HEK293 (cell line): Measurements from ENCODE around the gene BTBD2.

Experiments
- GLI4 ChIP-seq: fragments of 450-650 bp; formaldehyde crosslinking; IDR thresholded peaks from 2 replicates; pipeline ENCODE4 v1.5.1; 2016; ENCODE audit warnings: missing biosample characterization, missing genetic modification characterization
- KLF10 ChIP-seq: fragments of 450-650 bp; IDR thresholded peaks from 2 replicates; pipeline ENCODE4 v1.5.1; 2018; ENCODE audit warnings: missing biosample characterization, mild to moderate bottlenecking, missing genetic modification characterization
- KLF9 ChIP-seq: fragments of 450-650 bp; formaldehyde crosslinking; IDR thresholded peaks from 2 replicates; pipeline ENCODE4 v1.5.1; 2016; ENCODE audit warnings: missing biosample characterization, missing genetic modification characterization, low read depth
- TRIM28 ChIP-seq: IDR thresholded peaks from 2 replicates; pipeline ENCODE4 v1.6.1; 2011; ENCODE audit warnings: low read length, control low read depth, borderline replicate concordance
- ZNF132 ChIP-seq: fragments of 450-650 bp; formaldehyde crosslinking; IDR thresholded peaks from 2 replicates; pipeline ENCODE4 v1.5.1; 2017; ENCODE audit warnings: missing biosample characterization, missing genetic modification characterization, borderline replicate concordance
- ZNF157 ChIP-seq: fragments of 450-650 bp; formaldehyde crosslinking; IDR thresholded peaks from 2 replicates; pipeline ENCODE4 v1.5.1; 2016; ENCODE audit warnings: missing biosample characterization, missing genetic modification characterization
- ZNF16 ChIP-seq: fragments of 450-650 bp; formaldehyde crosslinking; IDR thresholded peaks from 2 replicates; pipeline ENCODE4 v1.5.1; 2016; ENCODE audit warnings: low read depth, missing biosample characterization, missing genetic modification characterization
- ZNF202 ChIP-seq: fragments of 450-650 bp; formaldehyde crosslinking; IDR thresholded peaks from 2 replicates; pipeline ENCODE4 v1.5.1; 2016; ENCODE audit warnings: missing biosample characterization, missing genetic modification characterization, borderline replicate concordance
- ZNF248 ChIP-seq: fragments of 450-650 bp; formaldehyde crosslinking; IDR thresholded peaks from 2 replicates; pipeline ENCODE4 v1.5.1; 2017; ENCODE audit warnings: missing biosample characterization, missing genetic modification characterization
- ZNF292 ChIP-seq: fragments of 450-650 bp; formaldehyde crosslinking; IDR thresholded peaks from 2 replicates; pipeline ENCODE4 v1.5.1; 2016; ENCODE audit warnings: low read depth, missing biosample characterization, missing genetic modification characterization, borderline replicate concordance
- ZNF311 ChIP-seq: fragments of 450-650 bp; formaldehyde crosslinking; IDR thresholded peaks from 2 replicates; pipeline ENCODE4 v1.5.1; 2017; ENCODE audit warnings: missing biosample characterization, missing genetic modification characterization, borderline replicate concordance
- ZNF366 ChIP-seq: fragments of 450-650 bp; formaldehyde crosslinking; conservative IDR thresholded peaks from 2 replicates; pipeline ENCODE4 v1.5.1; 2016; ENCODE audit warnings: missing biosample characterization, missing genetic modification characterization
- ZNF513 ChIP-seq: fragments of 450-650 bp; IDR thresholded peaks from 2 replicates; pipeline ENCODE4 v1.5.1; 2018; ENCODE audit warnings: missing biosample characterization, missing genetic modification characterization
- ZNF747 ChIP-seq: fragments of 450-650 bp; formaldehyde crosslinking; IDR thresholded peaks from 2 replicates; pipeline ENCODE4 v1.5.1; 2016; ENCODE audit warnings: missing biosample characterization, missing genetic modification characterization
- ZNF76 ChIP-seq: fragments of 450-650 bp; formaldehyde crosslinking; IDR thresholded peaks from 2 replicates; pipeline ENCODE4; 2016; ENCODE audit warnings: low read depth, missing biosample characterization, missing genetic modification characterization, borderline replicate concordance
- ZSCAN23 ChIP-seq: fragments of 450-650 bp; formaldehyde crosslinking; IDR thresholded peaks from 2 replicates; pipeline ENCODE4 v1.5.1; 2016; ENCODE audit warnings: missing biosample characterization, missing genetic modification characterization
- TF ChIP-seq, protein P1 (sequence below): fragments of 450-650 bp; formaldehyde crosslinking; IDR thresholded peaks from 2 replicates; pipeline ENCODE4 v1.5.1; 2016; ENCODE audit warnings: missing biosample characterization, missing genetic modification characterization
- TF ChIP-seq, protein P2 (sequence below): fragments of 450-650 bp; formaldehyde crosslinking; IDR thresholded peaks from 2 replicates; pipeline ENCODE4 v1.5.1; 2016; ENCODE audit warnings: missing biosample characterization, missing genetic modification characterization
- TF ChIP-seq, protein P3 (sequence below): fragments of 450-650 bp; formaldehyde crosslinking; IDR thresholded peaks from 2 replicates; pipeline ENCODE4 v1.5.1; 2016; ENCODE audit warnings: missing biosample characterization, missing genetic modification characterization
- TF ChIP-seq, protein P4 (sequence below): fragments of 450-650 bp; formaldehyde crosslinking; IDR thresholded peaks from 2 replicates; pipeline ENCODE4 v1.5.1; 2016; ENCODE audit warnings: missing biosample characterization, missing genetic modification characterization
- TF ChIP-seq, protein P5 (sequence below): fragments of 450-650 bp; formaldehyde crosslinking; IDR thresholded peaks from 2 replicates; pipeline ENCODE4; 2016; ENCODE audit warnings: missing biosample characterization, missing genetic modification characterization
- TF ChIP-seq, protein P6 (sequence below): fragments of 450-650 bp; formaldehyde crosslinking; IDR thresholded peaks from 2 replicates; pipeline ENCODE4 v1.5.1; 2016; ENCODE audit warnings: missing biosample characterization, missing genetic modification characterization, borderline replicate concordance

Gene BTBD2

DNA sequence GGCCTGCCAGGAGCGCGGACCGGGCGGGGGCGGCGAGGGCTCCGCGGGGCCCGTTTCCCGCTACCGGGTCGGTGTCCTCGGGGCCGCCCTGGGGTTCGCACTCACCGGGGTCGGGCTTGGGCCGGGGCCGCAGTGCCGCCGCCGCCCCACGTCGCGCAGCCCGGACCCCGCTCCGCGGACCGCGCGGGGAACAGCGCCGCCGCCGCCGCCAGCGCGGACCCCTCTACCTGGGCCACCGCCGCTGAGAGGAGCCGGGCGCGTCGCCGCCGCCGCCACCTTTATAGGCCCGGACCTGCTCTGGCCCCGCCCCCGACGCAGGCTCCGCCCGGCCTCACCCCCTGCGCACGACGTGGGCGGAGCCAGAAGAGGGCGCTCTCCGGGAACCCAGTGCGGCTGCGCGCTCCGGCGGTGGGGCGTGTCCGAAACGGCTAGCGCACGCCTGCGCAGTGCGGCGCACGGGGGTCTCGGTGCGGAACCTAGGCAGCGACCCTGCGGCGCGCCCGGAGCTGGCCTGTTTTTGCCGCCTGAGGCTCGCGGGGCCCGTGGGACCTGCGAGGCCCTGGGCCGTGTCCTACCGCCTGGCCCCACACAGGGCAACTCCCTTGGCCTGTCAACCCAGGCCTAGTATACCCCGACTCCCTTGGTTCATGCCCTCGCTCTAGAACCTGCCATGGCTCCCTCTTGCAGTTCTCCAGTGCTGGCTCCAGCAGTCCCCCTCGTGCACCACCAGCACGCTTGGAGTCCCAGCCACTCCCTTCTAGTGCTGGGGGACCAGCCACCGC, 35.7 kb upstream of the BTBD2 start, which contains the start of gene MKNK2 (continued):
- TF ChIP-seq TRIM28: no peak
- TF ChIP-seq, protein P1, sequence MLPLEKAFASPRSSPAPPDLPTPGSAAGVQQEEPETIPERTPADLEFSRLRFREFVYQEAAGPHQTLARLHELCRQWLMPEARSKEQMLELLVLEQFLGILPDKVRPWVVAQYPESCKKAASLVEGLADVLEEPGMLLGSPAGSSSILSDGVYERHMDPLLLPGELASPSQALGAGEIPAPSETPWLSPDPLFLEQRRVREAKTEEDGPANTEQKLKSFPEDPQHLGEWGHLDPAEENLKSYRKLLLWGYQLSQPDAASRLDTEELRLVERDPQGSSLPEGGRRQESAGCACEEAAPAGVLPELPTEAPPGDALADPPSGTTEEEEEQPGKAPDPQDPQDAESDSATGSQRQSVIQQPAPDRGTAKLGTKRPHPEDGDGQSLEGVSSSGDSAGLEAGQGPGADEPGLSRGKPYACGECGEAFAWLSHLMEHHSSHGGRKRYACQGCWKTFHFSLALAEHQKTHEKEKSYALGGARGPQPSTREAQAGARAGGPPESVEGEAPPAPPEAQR: no peak
- TF ChIP-seq ZNF366 (tag by site-specific recombination): no peak
- TF ChIP-seq ZSCAN23: no peak; the same call in 1 of the 2 replicates
- no peak for TF ChIP-seq ZNF202 (tag by site-specific recombination)
- TF ChIP-seq KLF10 (tag by site-specific recombination): 0 out of 2 replicates have a peak, but pooled peaks have one; percentile 66
- no peak for TF ChIP-seq ZNF311 (tag by site-specific recombination)
- no peak for TF ChIP-seq ZNF292 (tag by site-specific recombination)
- TF ChIP-seq ZNF248 (tag by site-specific recombination): no peak
- TF ChIP-seq, protein P2, sequence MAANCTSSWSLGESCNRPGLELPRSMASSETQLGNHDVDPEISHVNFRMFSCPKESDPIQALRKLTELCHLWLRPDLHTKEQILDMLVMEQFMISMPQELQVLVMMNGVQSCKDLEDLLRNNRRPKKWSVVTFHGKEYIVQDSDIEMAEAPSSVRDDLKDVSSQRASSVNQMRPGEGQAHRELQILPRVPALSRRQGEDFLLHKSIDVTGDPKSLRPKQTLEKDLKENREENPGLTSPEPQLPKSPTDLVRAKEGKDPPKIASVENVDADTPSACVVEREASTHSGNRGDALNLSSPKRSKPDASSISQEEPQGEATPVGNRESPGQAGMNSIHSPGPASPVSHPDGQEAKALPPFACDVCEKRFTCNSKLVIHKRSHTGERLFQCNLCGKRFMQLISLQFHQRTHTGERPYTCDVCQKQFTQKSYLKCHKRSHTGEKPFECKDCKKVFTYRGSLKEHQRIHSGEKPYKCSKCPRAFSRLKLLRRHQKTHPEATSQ (tag by site-specific recombination): peak; percentile 93; the same call in 1 of the 2 replicates
- TF ChIP-seq, protein P3, sequence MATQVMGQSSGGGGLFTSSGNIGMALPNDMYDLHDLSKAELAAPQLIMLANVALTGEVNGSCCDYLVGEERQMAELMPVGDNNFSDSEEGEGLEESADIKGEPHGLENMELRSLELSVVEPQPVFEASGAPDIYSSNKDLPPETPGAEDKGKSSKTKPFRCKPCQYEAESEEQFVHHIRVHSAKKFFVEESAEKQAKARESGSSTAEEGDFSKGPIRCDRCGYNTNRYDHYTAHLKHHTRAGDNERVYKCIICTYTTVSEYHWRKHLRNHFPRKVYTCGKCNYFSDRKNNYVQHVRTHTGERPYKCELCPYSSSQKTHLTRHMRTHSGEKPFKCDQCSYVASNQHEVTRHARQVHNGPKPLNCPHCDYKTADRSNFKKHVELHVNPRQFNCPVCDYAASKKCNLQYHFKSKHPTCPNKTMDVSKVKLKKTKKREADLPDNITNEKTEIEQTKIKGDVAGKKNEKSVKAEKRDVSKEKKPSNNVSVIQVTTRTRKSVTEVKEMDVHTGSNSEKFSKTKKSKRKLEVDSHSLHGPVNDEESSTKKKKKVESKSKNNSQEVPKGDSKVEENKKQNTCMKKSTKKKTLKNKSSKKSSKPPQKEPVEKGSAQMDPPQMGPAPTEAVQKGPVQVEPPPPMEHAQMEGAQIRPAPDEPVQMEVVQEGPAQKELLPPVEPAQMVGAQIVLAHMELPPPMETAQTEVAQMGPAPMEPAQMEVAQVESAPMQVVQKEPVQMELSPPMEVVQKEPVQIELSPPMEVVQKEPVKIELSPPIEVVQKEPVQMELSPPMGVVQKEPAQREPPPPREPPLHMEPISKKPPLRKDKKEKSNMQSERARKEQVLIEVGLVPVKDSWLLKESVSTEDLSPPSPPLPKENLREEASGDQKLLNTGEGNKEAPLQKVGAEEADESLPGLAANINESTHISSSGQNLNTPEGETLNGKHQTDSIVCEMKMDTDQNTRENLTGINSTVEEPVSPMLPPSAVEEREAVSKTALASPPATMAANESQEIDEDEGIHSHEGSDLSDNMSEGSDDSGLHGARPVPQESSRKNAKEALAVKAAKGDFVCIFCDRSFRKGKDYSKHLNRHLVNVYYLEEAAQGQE (tag by site-specific recombination): no peak
- peak; percentile 100 for TF ChIP-seq ZNF16
- TF ChIP-seq, protein P4, sequence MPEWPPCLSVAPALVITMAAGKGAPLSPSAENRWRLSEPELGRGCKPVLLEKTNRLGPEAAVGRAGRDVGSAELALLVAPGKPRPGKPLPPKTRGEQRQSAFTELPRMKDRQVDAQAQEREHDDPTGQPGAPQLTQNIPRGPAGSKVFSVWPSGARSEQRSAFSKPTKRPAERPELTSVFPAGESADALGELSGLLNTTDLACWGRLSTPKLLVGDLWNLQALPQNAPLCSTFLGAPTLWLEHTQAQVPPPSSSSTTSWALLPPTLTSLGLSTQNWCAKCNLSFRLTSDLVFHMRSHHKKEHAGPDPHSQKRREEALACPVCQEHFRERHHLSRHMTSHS (tag by site-specific recombination): no peak
- TF ChIP-seq ZNF132 (tag by site-specific recombination): no peak
- TF ChIP-seq GLI4: 0 out of 2 replicates have a peak, but pooled peaks have one; percentile 40
- no peak for TF ChIP-seq ZNF157
- TF ChIP-seq, protein P5, sequence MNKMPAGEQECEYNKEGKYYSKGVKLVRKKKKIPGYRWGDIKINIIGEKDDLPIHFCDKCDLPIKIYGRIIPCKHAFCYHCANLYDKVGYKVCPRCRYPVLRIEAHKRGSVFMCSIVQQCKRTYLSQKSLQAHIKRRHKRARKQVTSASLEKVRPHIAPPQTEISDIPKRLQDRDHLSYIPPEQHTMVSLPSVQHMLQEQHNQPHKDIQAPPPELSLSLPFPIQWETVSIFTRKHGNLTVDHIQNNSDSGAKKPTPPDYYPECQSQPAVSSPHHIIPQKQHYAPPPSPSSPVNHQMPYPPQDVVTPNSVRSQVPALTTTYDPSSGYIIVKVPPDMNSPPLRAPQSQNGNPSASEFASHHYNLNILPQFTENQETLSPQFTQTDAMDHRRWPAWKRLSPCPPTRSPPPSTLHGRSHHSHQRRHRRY (tag by site-specific recombination): no peak
- TF ChIP-seq KLF9 (tag by site-specific recombination): peak; percentile 84; the same call in 1 of the 2 replicates
- TF ChIP-seq ZNF513 (tag by site-specific recombination): no peak; the same call in 1 of the 2 replicates
- no peak for TF ChIP-seq ZNF747 (tag by site-specific recombination)
- TF ChIP-seq ZNF76 (tag by site-specific recombination): no peak; the same call in 1 of the 2 replicates
- TF ChIP-seq, protein P6, sequence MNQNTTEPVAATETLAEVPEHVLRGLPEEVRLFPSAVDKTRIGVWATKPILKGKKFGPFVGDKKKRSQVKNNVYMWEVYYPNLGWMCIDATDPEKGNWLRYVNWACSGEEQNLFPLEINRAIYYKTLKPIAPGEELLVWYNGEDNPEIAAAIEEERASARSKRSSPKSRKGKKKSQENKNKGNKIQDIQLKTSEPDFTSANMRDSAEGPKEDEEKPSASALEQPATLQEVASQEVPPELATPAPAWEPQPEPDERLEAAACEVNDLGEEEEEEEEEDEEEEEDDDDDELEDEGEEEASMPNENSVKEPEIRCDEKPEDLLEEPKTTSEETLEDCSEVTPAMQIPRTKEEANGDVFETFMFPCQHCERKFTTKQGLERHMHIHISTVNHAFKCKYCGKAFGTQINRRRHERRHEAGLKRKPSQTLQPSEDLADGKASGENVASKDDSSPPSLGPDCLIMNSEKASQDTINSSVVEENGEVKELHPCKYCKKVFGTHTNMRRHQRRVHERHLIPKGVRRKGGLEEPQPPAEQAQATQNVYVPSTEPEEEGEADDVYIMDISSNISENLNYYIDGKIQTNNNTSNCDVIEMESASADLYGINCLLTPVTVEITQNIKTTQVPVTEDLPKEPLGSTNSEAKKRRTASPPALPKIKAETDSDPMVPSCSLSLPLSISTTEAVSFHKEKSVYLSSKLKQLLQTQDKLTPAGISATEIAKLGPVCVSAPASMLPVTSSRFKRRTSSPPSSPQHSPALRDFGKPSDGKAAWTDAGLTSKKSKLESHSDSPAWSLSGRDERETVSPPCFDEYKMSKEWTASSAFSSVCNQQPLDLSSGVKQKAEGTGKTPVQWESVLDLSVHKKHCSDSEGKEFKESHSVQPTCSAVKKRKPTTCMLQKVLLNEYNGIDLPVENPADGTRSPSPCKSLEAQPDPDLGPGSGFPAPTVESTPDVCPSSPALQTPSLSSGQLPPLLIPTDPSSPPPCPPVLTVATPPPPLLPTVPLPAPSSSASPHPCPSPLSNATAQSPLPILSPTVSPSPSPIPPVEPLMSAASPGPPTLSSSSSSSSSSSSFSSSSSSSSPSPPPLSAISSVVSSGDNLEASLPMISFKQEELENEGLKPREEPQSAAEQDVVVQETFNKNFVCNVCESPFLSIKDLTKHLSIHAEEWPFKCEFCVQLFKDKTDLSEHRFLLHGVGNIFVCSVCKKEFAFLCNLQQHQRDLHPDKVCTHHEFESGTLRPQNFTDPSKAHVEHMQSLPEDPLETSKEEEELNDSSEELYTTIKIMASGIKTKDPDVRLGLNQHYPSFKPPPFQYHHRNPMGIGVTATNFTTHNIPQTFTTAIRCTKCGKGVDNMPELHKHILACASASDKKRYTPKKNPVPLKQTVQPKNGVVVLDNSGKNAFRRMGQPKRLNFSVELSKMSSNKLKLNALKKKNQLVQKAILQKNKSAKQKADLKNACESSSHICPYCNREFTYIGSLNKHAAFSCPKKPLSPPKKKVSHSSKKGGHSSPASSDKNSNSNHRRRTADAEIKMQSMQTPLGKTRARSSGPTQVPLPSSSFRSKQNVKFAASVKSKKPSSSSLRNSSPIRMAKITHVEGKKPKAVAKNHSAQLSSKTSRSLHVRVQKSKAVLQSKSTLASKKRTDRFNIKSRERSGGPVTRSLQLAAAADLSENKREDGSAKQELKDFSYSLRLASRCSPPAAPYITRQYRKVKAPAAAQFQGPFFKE (tag by site-specific recombination): no peak
